ENCODE results near the gene GPSM1. TPM values are rescaled to one million over a fixed set of nuclear protein-coding genes. Genes with fewer than 3 reads are reported as not detected.

The GPSM1 gene
- total RNA-seq, 1 experiment from 2014 or later, result 26.4 TPM

GRCh38 chr9:136329211-136329627 lies 1.9 kb downstream of the GPSM1 start:
- no peak overlapping the region for H2AFZ ChIP-seq (ENCODE audit: low read depth, low read length, poor library complexity, severe bottlenecking)
- peak overlapping the region; percentile 98 for H3K4me2 ChIP-seq (ENCODE audit: low read length)
- H3K27ac ChIP-seq (ENCODE audit: low read depth, low read length), result no peak overlapping the region; the same call in 1 of the 2 replicates
- no peak for TF ChIP-seq EZH2phosphoT487 (IDR thresholded peaks at IDR 0.05; ENCODE audit: borderline replicate concordance)
- TF ChIP-seq YY1 (IDR thresholded peaks at IDR 0.05; ENCODE audit: extremely low read depth, insufficient replicate concordance, low read depth, low read length), result no peak
- no peak for TF ChIP-seq CEBPB (IDR thresholded peaks at IDR 0.05; ENCODE audit: low read depth)
- no peak for TF ChIP-seq FOSL1 (IDR thresholded peaks at IDR 0.05; ENCODE audit: low read depth)
- H3K9me2 ChIP-seq (ENCODE audit: insufficient read depth), result no peaks in the 10 kb centered on the region
- peaks cover 20% of the 10 kb centered on the region; the same call in 1 of the 2 replicates for H3K79me2 ChIP-seq (ENCODE audit: insufficient read depth, low read length)
- peak overlapping the region; percentile 75; the same call in 1 of the 2 replicates for H3K9ac ChIP-seq (ENCODE audit: low read length)
- H3K27me3 ChIP-seq (ENCODE audit: insufficient read depth, low read length), result no peaks in the 10 kb centered on the region
- no peak overlapping the region for H3K4me3 ChIP-seq (replicated peaks in 1 of 2; ENCODE audit: low read depth in 1 of 2, low read length in 2 of 2)
- no peaks in the 10 kb centered on the region for H4K20me1 ChIP-seq (ENCODE audit: insufficient read depth)
- no peak for DNase-seq (ENCODE audit: low read depth, low spot score)
- POLR2A ChIA-PET, result no interaction called here
- intact Hi-C loops (cut with micrococcal nuclease), result no loop called here
- no peaks in the 10 kb centered on the region for H3K9me3 ChIP-seq (ENCODE audit: control insufficient read depth in 1 of 2, insufficient read depth in 1 of 2, low read depth in 1 of 2, low read length in 2 of 2)
- RAD21 ChIA-PET (ENCODE audit: low non-redundant PET in 1 of 2, low total read pairs in 2 of 2, uncharacterized antibody in 2 of 2, unreplicated experiment in 2 of 2), result no interaction called here
- H3K4me1 ChIP-seq (ENCODE audit: control insufficient read depth in 1 of 2, insufficient read depth in 2 of 2, low read length in 2 of 2), result peaks cover 8 to 31% of the 10 kb centered on the region in 2 experiments; a peak in 3 of 4 replicates
- no peak for ATAC-seq
- CTCF ChIA-PET, result interaction anchor here (1.0 kb wide), 1 partner anchor 10 kb away, joined by 3 read pairs; no protein-coding TSS in a partner anchor
- no peaks in the 10 kb centered on the region for H3K36me3 ChIP-seq (ENCODE audit: control insufficient read depth in 1 of 2, insufficient read depth in 2 of 2, low read length in 2 of 2)
- no TSS peak for BruUV-seq (replicated peaks)

DNA sequence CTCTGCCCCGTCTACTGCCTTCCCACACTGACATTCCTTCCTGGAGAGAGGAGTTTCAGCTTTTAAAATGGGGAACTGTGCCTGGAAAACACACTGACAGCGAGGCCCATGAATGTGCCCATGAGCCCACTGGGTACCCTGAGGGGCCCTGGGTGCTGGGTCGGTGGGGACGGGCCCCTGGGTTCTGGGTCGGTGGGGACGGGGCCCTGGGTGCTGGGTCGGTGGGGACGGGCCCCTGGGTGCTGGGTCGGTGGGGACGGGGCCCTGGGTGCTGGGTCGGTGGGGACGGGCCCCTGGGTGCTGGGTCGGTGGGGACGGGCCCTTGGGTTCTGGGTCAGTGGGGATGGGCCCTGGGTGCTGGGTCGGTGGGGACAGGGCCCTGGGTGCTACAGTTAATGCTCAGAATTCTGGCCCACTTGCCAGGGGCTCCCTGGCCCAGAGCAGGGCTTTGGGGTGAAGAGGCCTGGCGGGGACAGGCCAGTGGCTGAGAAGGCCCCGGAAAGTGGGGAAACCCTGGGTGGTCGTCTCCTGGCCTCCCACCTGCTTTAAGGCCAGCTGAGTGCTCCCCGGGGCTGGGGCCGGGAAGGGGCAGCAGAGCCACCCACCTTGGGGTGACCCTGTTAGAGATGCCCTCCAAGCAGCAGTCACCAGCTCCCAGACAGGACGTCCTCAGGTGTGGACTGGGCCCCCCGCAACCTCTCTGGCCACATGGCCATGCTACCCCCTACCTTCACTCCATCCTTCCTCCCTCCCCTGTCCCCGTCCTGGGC lies 2.5 kb downstream of the GPSM1 start:
- no peak overlapping the region for H3K9ac ChIP-seq (ENCODE audit: low read length)
- H3K4me1 ChIP-seq (ENCODE audit: control insufficient read depth in 1 of 2, insufficient read depth in 2 of 2, low read length in 2 of 2), result peaks cover 8 to 25% of the 10 kb centered on the region in 2 experiments; a peak in 3 of 4 replicates
- H3K9me2 ChIP-seq (ENCODE audit: insufficient read depth), result no peaks in the 10 kb centered on the region
- H3K4me3 ChIP-seq (replicated peaks in 1 of 2; ENCODE audit: low read depth in 1 of 2, low read length in 2 of 2), result no peak overlapping the region
- intact Hi-C loops (cut with micrococcal nuclease), result no loop called here
- H3K36me3 ChIP-seq (ENCODE audit: control insufficient read depth in 1 of 2, insufficient read depth in 2 of 2, low read length in 2 of 2), result no peaks in the 10 kb centered on the region
- ATAC-seq, result no peak
- TF ChIP-seq ZNF274 (IDR thresholded peaks at IDR 0.05; ENCODE audit: low read depth, low read length) (no peak), ZBTB33 (IDR thresholded peaks at IDR 0.05; ENCODE audit: extremely low read depth, insufficient replicate concordance, low read length) (no peak), RAD21 (IDR thresholded peaks at IDR 0.05; ENCODE audit: low read depth) (no peak), TCF7L2 (IDR thresholded peaks at IDR 0.05; ENCODE audit: borderline replicate concordance, extremely low read depth, insufficient read depth, insufficient read length) (no peak)
- DNase-seq (ENCODE audit: low read depth, low spot score), result no peak
- ChIA-PET CTCF (interaction anchor here (1.0 kb wide), 1 partner anchor 10 kb away, joined by 3 read pairs; no protein-coding TSS in a partner anchor), POLR2A (no interaction called here), RAD21 (ENCODE audit: low non-redundant PET in 1 of 2, low total read pairs in 2 of 2, uncharacterized antibody in 2 of 2, unreplicated experiment in 2 of 2) (no interaction called here)
- H2AFZ ChIP-seq (ENCODE audit: low read depth, low read length, poor library complexity, severe bottlenecking), result no peak overlapping the region
- no peak overlapping the region for H3K4me2 ChIP-seq (ENCODE audit: low read length)
- no TSS peak for BruUV-seq (replicated peaks)
- H3K27ac ChIP-seq (ENCODE audit: low read depth, low read length), result no peak overlapping the region; the same call in 1 of the 2 replicates
- H3K9me3 ChIP-seq (ENCODE audit: control insufficient read depth in 1 of 2, insufficient read depth in 1 of 2, low read depth in 1 of 2, low read length in 2 of 2), result no peaks in the 10 kb centered on the region
- H3K79me2 ChIP-seq (ENCODE audit: insufficient read depth, low read length), result peaks cover 20% of the 10 kb centered on the region; the same call in 1 of the 2 replicates
- H4K20me1 ChIP-seq (ENCODE audit: insufficient read depth), result no peaks in the 10 kb centered on the region
- H3K27me3 ChIP-seq (ENCODE audit: insufficient read depth, low read length), result no peaks in the 10 kb centered on the region

All from HCT116 (cell line).